GM21576 (cell line): ENCODE data around the gene GPAT3.
"Not testable (repeated sequence)": the region's sequence is repeated elsewhere in the genome, so short reads cannot be mapped to it uniquely, and the experiment has no call there.

ENCODE experiments used
- ATAC-seq: cut with Tn5 transposase; IDR thresholded peaks from one replicate; pipeline ENCODE4 v1.9.1; 2021; ENCODE audit warnings: mild to moderate bottlenecking, moderate library complexity; ENCODE audit not compliant: unreplicated experiment

Gene GPAT3

GRCh38 chr4:83548151-83548905 lies 12.4 kb downstream of the GPAT3 start:
- ATAC-seq = peak; percentile 90

GRCh38 chr4:83552083-83552482 lies 16.2 kb downstream of the GPAT3 start:
- ATAC-seq = no peak

- no peak for ATAC-seq
Observed at GRCh38 chr4:83552924-83553323, 17.0 kb downstream of the GPAT3 start.

- no peak for ATAC-seq
Observed at GRCh38 chr4:83556006-83556707, 20.2 kb downstream of the GPAT3 start.

GRCh38 chr4:83556816-83557215 lies 20.9 kb downstream of the GPAT3 start:
- ATAC-seq = no peak

GRCh38 chr4:83558059-83558653 lies 22.2 kb downstream of the GPAT3 start:
- ATAC-seq = no peak

GRCh38 chr4:83558680-83559079 lies 22.8 kb downstream of the GPAT3 start:
- no peak for ATAC-seq

GRCh38 chr4:83560523-83560922 lies 24.6 kb downstream of the GPAT3 start:
- no peak for ATAC-seq

- ATAC-seq = no peak
Observed at GRCh38 chr4:83561381-83561780, 25.5 kb downstream of the GPAT3 start.

- no peak for ATAC-seq
Observed at GRCh38 chr4:83563998-83564397, 28.1 kb downstream of the GPAT3 start.

- no peak for ATAC-seq
Observed at GRCh38 chr4:83568062-83568461, 32.2 kb downstream of the GPAT3 start.

- no peak for ATAC-seq
Observed at GRCh38 chr4:83569429-83569828, 33.5 kb downstream of the GPAT3 start.

- peak; percentile 79 for ATAC-seq
Observed at GRCh38 chr4:83569987-83570386, 34.1 kb downstream of the GPAT3 start.

- ATAC-seq = no peak
Observed at GRCh38 chr4:83572848-83573247, 36.9 kb downstream of the GPAT3 start.

- ATAC-seq = no peak
Observed at GRCh38 chr4:83574247-83574646, 38.3 kb downstream of the GPAT3 start.

GRCh38 chr4:83576237-83576636 lies 40.3 kb downstream of the GPAT3 start:
- ATAC-seq = not testable (repeated sequence)

- ATAC-seq = peak; percentile 81
Observed at GRCh38 chr4:83581411-83582288, 45.7 kb downstream of the GPAT3 start.

GRCh38 chr4:83582289-83582785 lies 46.4 kb downstream of the GPAT3 start:
- ATAC-seq = peak; percentile 46

- no peak for ATAC-seq
Observed at GRCh38 chr4:83585982-83586508, 50.1 kb downstream of the GPAT3 start.

GRCh38 chr4:83589279-83589678 lies 53.4 kb downstream of the GPAT3 start:
- no peak for ATAC-seq

GRCh38 chr4:83591056-83591455 lies 55.1 kb downstream of the GPAT3 start:
- no peak for ATAC-seq
